ENCODE measurements around the gene GCNT1. TPM values are rescaled to one million over a fixed set of nuclear protein-coding genes. Genes with fewer than 3 reads are reported as not detected.

Gene GCNT1
- total RNA-seq, 1 experiment from 2014 or later: 17.2 TPM

- TF ChIP-seq ZNF396 (CRISPR knock-in tag; IDR thresholded peaks at IDR 0.05; ENCODE audit: borderline replicate concordance): no peak
- TF ChIP-seq STAT6 (CRISPR knock-in tag; conservative IDR thresholded peaks at IDR 0.05; ENCODE audit: low read depth): no peak
Measured at GRCh38 chr9:76444322-76444929, 14.6 kb upstream of the GCNT1 start (continued).

- TF ChIP-seq SMAD4 (CRISPR knock-in tag; IDR thresholded peaks at IDR 0.05) (no peak), GTF2I (CRISPR knock-in tag; conservative IDR thresholded peaks at IDR 0.05) (no peak), RELA (CRISPR knock-in tag; IDR thresholded peaks at IDR 0.05; ENCODE audit: borderline replicate concordance) (no peak)
- POLR2A ChIA-PET: no interaction called here
- no peaks in the 10 kb centered on the region; the same call in 1 of the 2 replicates for H3K27me3 Mint-ChIP-seq (ENCODE audit: low read depth)
- H3K27ac Mint-ChIP-seq: no peak overlapping the region
- CTCF ChIA-PET: interaction anchor here (1.2 kb wide), 1 partner anchor 258 kb away, joined by 3 read pairs; no protein-coding TSS in a partner anchor
- H3K4me3 Mint-ChIP-seq: no peak overlapping the region
- H3K4me1 Mint-ChIP-seq: peaks cover 7% of the 10 kb centered on the region
- peaks cover 36% of the 10 kb centered on the region for H3K9me3 Mint-ChIP-seq
- DNase-seq (ENCODE audit: low spot score): no peak
- ATAC-seq: no peak
- peaks cover 27% of the 10 kb centered on the region for H3K36me3 Mint-ChIP-seq
Measured at GRCh38 chr9:76445976-76446375, 13.0 kb upstream of the GCNT1 start.

GRCh38 chr9:76448501-76448900 lies 10.5 kb upstream of the GCNT1 start:
- H3K27ac Mint-ChIP-seq: no peak overlapping the region
- peaks cover 20% of the 10 kb centered on the region for H3K4me1 Mint-ChIP-seq
- POLR2A ChIA-PET: no interaction called here
- peaks cover 12% of the 10 kb centered on the region for H3K36me3 Mint-ChIP-seq
- TF ChIP-seq ZSCAN18 (CRISPR knock-in tag; IDR thresholded peaks at IDR 0.05): no peak
- no peak for TF ChIP-seq ERG (CRISPR knock-in tag; IDR thresholded peaks at IDR 0.05)
- TF ChIP-seq NFATC4 (CRISPR knock-in tag; IDR thresholded peaks at IDR 0.05): no peak
- TF ChIP-seq ZMAT4 (CRISPR knock-in tag; IDR thresholded peaks at IDR 0.05): no peak
- no peak for TF ChIP-seq GRHL2 (CRISPR knock-in tag; IDR thresholded peaks at IDR 0.05; ENCODE audit: insufficient replicate concordance, severe bottlenecking)
- TF ChIP-seq IRF1 (CRISPR knock-in tag; IDR thresholded peaks at IDR 0.05): no peak
- TF ChIP-seq HMGXB4 (CRISPR knock-in tag; IDR thresholded peaks at IDR 0.05): no peak
- no peak for TF ChIP-seq ZBTB43 (CRISPR knock-in tag; IDR thresholded peaks at IDR 0.05)
- TF ChIP-seq OVOL2 (CRISPR knock-in tag; IDR thresholded peaks at IDR 0.05; ENCODE audit: borderline replicate concordance): no peak
- H3K9me3 Mint-ChIP-seq: peaks cover 20% of the 10 kb centered on the region
- CTCF ChIA-PET: interaction anchor here (2.1 kb wide), 1 partner anchor 10 kb away, joined by 11 read pairs; the partner anchor contains the start of gene GCNT1
- H3K4me3 Mint-ChIP-seq: no peak overlapping the region
- no peak for ATAC-seq
- no peaks in the 10 kb centered on the region; the same call in 1 of the 2 replicates for H3K27me3 Mint-ChIP-seq (ENCODE audit: low read depth)
- no peak for DNase-seq (ENCODE audit: low spot score)

All from WTC11 (cell line).